Mesenchymal stem cell (in vitro differentiated cells and primary cell): ENCODE measurements around the gene TUSC2.

Experiments
- DNase-seq: peaks from one replicate; pipeline ENCODE4 v3.0.0-alpha.2; 2013
- H2AFZ ChIP-seq: one replicate; pipeline ENCODE4 v1.6.1; 2013; ENCODE audit warnings: low read depth, mild to moderate bottlenecking, control low read depth, inconsistent platforms, low read length, moderate library complexity
- H2AK5ac ChIP-seq: 2 replicates; pipeline ENCODE4 v1.6.1; 2013; ENCODE audit warnings: low read length, moderate library complexity, mild to moderate bottlenecking, inconsistent platforms; ENCODE audit not compliant: severe bottlenecking
- H2BK120ac ChIP-seq: one replicate; pipeline ENCODE4 v1.6.1; 2013; ENCODE audit warnings: low read depth, mild to moderate bottlenecking, inconsistent platforms, low read length, moderate library complexity
- H2BK12ac ChIP-seq, 2 experiments: one replicate each; pipeline ENCODE4 v1.6.1; 2013; ENCODE audit warnings: inconsistent platforms in 2 of 2, low read length in 2 of 2, mild to moderate bottlenecking in 2 of 2, moderate library complexity in 2 of 2, control low read depth in 1 of 2
- H2BK15ac ChIP-seq: one replicate; pipeline ENCODE4 v1.6.1; 2013; ENCODE audit warnings: mild to moderate bottlenecking, low read depth, inconsistent platforms; ENCODE audit not compliant: poor library complexity, severe bottlenecking
- H2BK5ac ChIP-seq: 2 replicates; pipeline ENCODE4 v1.6.1; 2013; ENCODE audit warnings: low read depth, mild to moderate bottlenecking, low read length, control low read depth, inconsistent platforms; ENCODE audit not compliant: poor library complexity, severe bottlenecking
- H3K14ac ChIP-seq, 2 experiments: one replicate each; pipeline ENCODE4 v1.6.1; 2013; ENCODE audit warnings: inconsistent platforms in 2 of 2, low read length in 2 of 2, control low read depth in 1 of 2, mild to moderate bottlenecking in 1 of 2, moderate library complexity in 1 of 2
- H3K18ac ChIP-seq, 2 experiments: one replicate each; pipeline ENCODE4 v1.6.1; 2013; ENCODE audit warnings: inconsistent platforms in 2 of 2, low read length in 2 of 2, control low read depth in 1 of 2, low read depth in 1 of 2, mild to moderate bottlenecking in 1 of 2
- H3K23ac ChIP-seq, 2 experiments: one replicate each; pipeline ENCODE4 v1.6.1; 2013; ENCODE audit warnings: inconsistent platforms in 2 of 2, low read length in 2 of 2, mild to moderate bottlenecking in 2 of 2, moderate library complexity in 2 of 2, control low read depth in 1 of 2
- H3K27ac ChIP-seq: 2 replicates; pipeline ENCODE4 v1.5.1; 2013; ENCODE audit warnings: mild to moderate bottlenecking, moderate library complexity, low read length, control low read depth, inconsistent platforms; ENCODE audit not compliant: poor library complexity, severe bottlenecking
- H3K27me3 ChIP-seq, 2 experiments: 2 replicates each; pipeline versions ENCODE4 v1.6.1 to v1.7.0; 2013; ENCODE audit warnings: low read length in 2 of 2, mild to moderate bottlenecking in 2 of 2, moderate library complexity in 2 of 2, control low read depth in 1 of 2, inconsistent platforms in 1 of 2; ENCODE audit not compliant: control insufficient read depth in 1 of 2, insufficient read depth in 1 of 2
- H3K36me3 ChIP-seq, 2 experiments: 2 replicates each; pipeline versions ENCODE4 v1.6.1 to v1.7.0; 2013; ENCODE audit warnings: low read length in 2 of 2, control low read depth in 1 of 2, inconsistent platforms in 1 of 2, low read depth in 1 of 2, mild to moderate bottlenecking in 1 of 2; ENCODE audit not compliant: insufficient read depth in 2 of 2, control insufficient read depth in 1 of 2
- H3K4ac ChIP-seq, 2 experiments: one replicate each; pipeline ENCODE4 v1.6.1; 2013; ENCODE audit warnings: inconsistent platforms in 2 of 2, low read length in 2 of 2, mild to moderate bottlenecking in 2 of 2, moderate library complexity in 2 of 2, control low read depth in 1 of 2, low read depth in 1 of 2
- H3K4me1 ChIP-seq: 2 replicates; pipeline ENCODE4 v1.6.1; 2013; ENCODE audit warnings: low read depth, low read length, control low read depth; ENCODE audit not compliant: control insufficient read depth, insufficient read depth
- H3K4me2 ChIP-seq: 2 replicates; pipeline ENCODE4 v1.6.1; 2013; ENCODE audit warnings: low read length, mild to moderate bottlenecking, inconsistent platforms; ENCODE audit not compliant: poor library complexity, severe bottlenecking
- H3K4me3 ChIP-seq, 2 experiments: 2 replicates each; pipeline versions ENCODE4 v1.5.1 to v1.7.0; 2013; ENCODE audit warnings: low read length in 2 of 2, mild to moderate bottlenecking in 2 of 2, control low read depth in 1 of 2, low read depth in 1 of 2; ENCODE audit not compliant: insufficient read depth in 1 of 2
- H3K79me1 ChIP-seq: replicated peaks from 2 replicates; pipeline ENCODE4 v1.6.1; 2013; ENCODE audit warnings: mild to moderate bottlenecking, control low read depth, low read length, inconsistent platforms; ENCODE audit not compliant: poor library complexity, severe bottlenecking
- H3K9ac ChIP-seq: 2 replicates; pipeline ENCODE4 v1.7.0; 2013; ENCODE audit warnings: mild to moderate bottlenecking, low read length, moderate library complexity
- H3K9me3 ChIP-seq: 2 replicates; pipeline ENCODE4 v1.7.0; 2013; ENCODE audit warnings: mild to moderate bottlenecking, low read length; ENCODE audit not compliant: control insufficient read depth
- H4K8ac ChIP-seq: one replicate; pipeline ENCODE4 v1.6.1; 2013; ENCODE audit warnings: inconsistent platforms, mild to moderate bottlenecking, low read length, moderate library complexity
- H4K91ac ChIP-seq: one replicate; pipeline ENCODE4 v1.6.1; 2013; ENCODE audit warnings: mild to moderate bottlenecking, low read length, inconsistent platforms
- WGBS: methylation state at CpG from one replicate; pipeline ENCODE4 v1.1.7; 2013; ENCODE audit warnings: mixed read lengths; 5-methylcytosine and 5-hydroxymethylcytosine counted together

The TUSC2 gene

DNA sequence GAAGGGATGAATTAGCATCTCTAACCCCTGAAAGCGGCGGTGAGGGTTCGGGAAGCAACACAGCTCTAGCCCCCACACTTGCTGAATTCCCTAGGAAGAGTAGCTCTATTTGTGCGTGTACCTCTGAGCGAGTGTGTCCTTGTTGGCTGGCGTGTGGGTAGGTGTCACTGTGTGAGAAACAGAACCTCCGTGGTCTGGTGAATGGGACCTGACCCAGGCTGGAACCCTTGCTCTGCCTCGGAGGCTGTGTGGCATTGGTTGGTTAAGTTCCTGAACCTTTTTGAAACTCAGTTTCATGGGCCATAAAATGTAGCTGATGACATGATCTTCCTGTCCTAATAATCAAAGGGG is 31.7 kb upstream of the TUSC2 start:
- Histone ChIP-seq H3K36me3 (peaks cover 34 to 35% of the 10 kb centered on the region in 2 experiments), H2BK5ac (no peak overlapping the region), H2AFZ (peak overlapping the region; percentile 72), H4K8ac (peak overlapping the region; percentile 89), H3K18ac (no peak overlapping the region), H2AK5ac (no peak overlapping the region), H2BK12ac (no peak overlapping the region), H4K91ac (no peak overlapping the region), H3K27ac (no peak overlapping the region), H3K23ac (no peak overlapping the region), H2BK15ac (no peak overlapping the region), H3K4ac (peak overlapping the region in 1 of 2 experiments; percentile 29), H3K9ac (peak overlapping the region; percentile 59), H2BK120ac (no peak overlapping the region), H3K9me3 (no peaks in the 10 kb centered on the region), H3K14ac (no peak overlapping the region), H3K79me1 (peaks cover 5% of the 10 kb centered on the region), H3K27me3 (no peaks in the 10 kb centered on the region), H3K4me3 (peak overlapping the region in 1 of 2 experiments; percentile 72), H3K4me2 (peak overlapping the region; percentile 26), H3K4me1 (peaks cover 46% of the 10 kb centered on the region)
- WGBS = 29% methylated on average over 8 of the region's 8 CpGs
- DNase-seq = no peak

GRCh38 chr3:50358911-50359759 is 31.1 kb upstream of the TUSC2 start, which contains the start of gene TMEM115:
Gene TMEM115 (minus strand): TSS chr3:50359521. CDS start chr3:50359063, 458 bp downstream.
- Histone ChIP-seq H2BK12ac (peak within 1 kb of the TSS in 1 of 2 experiments; percentile 12), H2AFZ (peak within 1 kb of the TSS; percentile 72), H2BK120ac (peak within 1 kb of the TSS; percentile 30), H3K79me1 (peaks cover 10% of the 10 kb centered on the region), H3K9ac (peak within 1 kb of the TSS; percentile 96), H3K27me3 (no peaks in the 10 kb centered on the region), H3K36me3 (peaks cover 40 to 41% of the 10 kb centered on the region in 2 experiments), H3K4me3 (peak within 1 kb of the TSS; percentile 90 to 95), H3K4me1 (peaks cover 40% of the 10 kb centered on the region), H3K27ac (peak within 1 kb of the TSS; percentile 81), H4K91ac (peak within 1 kb of the TSS; percentile 81), H2AK5ac (no peak within 1 kb of the TSS), H4K8ac (peak within 1 kb of the TSS; percentile 89), H3K4me2 (peak within 1 kb of the TSS; percentile 93), H2BK15ac (peak within 1 kb of the TSS; percentile 60), H3K9me3 (no peaks in the 10 kb centered on the region), H2BK5ac (no peak within 1 kb of the TSS), H3K14ac (peak within 1 kb of the TSS in 1 of 2 experiments; percentile 100), H3K4ac (peak within 1 kb of the TSS; percentile 86 to 95), H3K23ac (peak within 1 kb of the TSS in 1 of 2 experiments; percentile 92), H3K18ac (peak within 1 kb of the TSS; percentile 94 to 98)
- WGBS = 4% methylated on average over 64 of the region's 64 CpGs
- peak; percentile 99 for DNase-seq

DNA sequence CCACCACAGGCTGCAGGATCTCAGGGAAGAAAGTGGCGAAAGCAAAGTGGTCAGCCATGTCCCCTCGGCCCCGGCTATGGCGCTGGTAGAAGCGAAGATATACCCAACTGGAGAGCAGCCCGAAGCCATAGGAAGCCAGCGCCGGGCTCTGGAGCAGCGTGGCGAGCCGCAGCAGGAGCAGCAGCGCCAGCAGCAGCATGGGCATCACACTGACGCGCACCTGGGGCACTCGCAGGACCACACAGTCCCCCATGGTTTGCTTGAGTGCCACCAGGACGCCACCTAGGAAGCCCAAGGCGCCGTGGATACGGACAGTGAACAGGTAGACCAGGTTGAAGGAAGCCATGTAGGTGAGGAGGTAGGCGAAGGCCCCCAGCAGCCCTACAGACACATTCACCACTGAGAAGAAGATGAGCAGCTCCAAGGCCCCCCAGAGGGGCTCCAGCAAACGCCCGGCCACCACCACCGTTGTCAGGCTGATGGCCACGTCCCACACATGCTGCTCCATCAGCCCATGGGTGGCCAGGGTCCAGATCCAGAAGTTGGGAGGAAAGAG is 30.4 kb upstream of the TUSC2 start:
- 76% methylated on average over 22 of the region's 24 CpGs for WGBS
- peaks cover 16% of the 10 kb centered on the region for H3K79me1 ChIP-seq
- peak overlapping the region; percentile 96 for H3K9ac ChIP-seq
- H4K8ac ChIP-seq = no peak overlapping the region
- H2BK12ac ChIP-seq = no peak overlapping the region
- no peak for DNase-seq
- H3K36me3 ChIP-seq = peaks cover 47 to 48% of the 10 kb centered on the region in 2 experiments
- H3K18ac ChIP-seq = no peak overlapping the region
- H2BK5ac ChIP-seq = no peak overlapping the region
- H2BK15ac ChIP-seq = no peak overlapping the region
- no peaks in the 10 kb centered on the region for H3K9me3 ChIP-seq
- no peak overlapping the region for H2BK120ac ChIP-seq
- no peak overlapping the region for H2AK5ac ChIP-seq
- peak overlapping the region; percentile 9 for H4K91ac ChIP-seq
- no peaks in the 10 kb centered on the region for H3K27me3 ChIP-seq
- peaks cover 40% of the 10 kb centered on the region for H3K4me1 ChIP-seq
- no peak overlapping the region for H3K27ac ChIP-seq
- H3K4me2 ChIP-seq = peak overlapping the region; percentile 93
- peak overlapping the region; percentile 90 to 95 for H3K4me3 ChIP-seq
- H3K4ac ChIP-seq = peak overlapping the region; percentile 86 to 95
- no peak overlapping the region for H3K14ac ChIP-seq
- H3K23ac ChIP-seq = no peak overlapping the region
- no peak overlapping the region for H2AFZ ChIP-seq

- Histone ChIP-seq H2BK120ac (no peak overlapping the region), H2BK12ac (no peak overlapping the region), H2BK5ac (no peak overlapping the region), H2BK15ac (no peak overlapping the region), H3K27me3 (no peaks in the 10 kb centered on the region), H4K8ac (no peak overlapping the region), H2AK5ac (no peak overlapping the region), H3K79me1 (peaks cover 17% of the 10 kb centered on the region), H3K4me1 (peaks cover 43% of the 10 kb centered on the region), H3K23ac (no peak overlapping the region), H3K9ac (peak overlapping the region; percentile 96), H4K91ac (no peak overlapping the region), H3K9me3 (no peaks in the 10 kb centered on the region), H3K4ac (no peak overlapping the region), H3K27ac (no peak overlapping the region), H3K14ac (peak overlapping the region in 1 of 2 experiments; percentile 29), H3K4me3 (peak overlapping the region; percentile 34 to 95), H2AFZ (no peak overlapping the region), H3K36me3 (peaks cover 52 to 56% of the 10 kb centered on the region in 2 experiments), H3K4me2 (peak overlapping the region; percentile 93), H3K18ac (no peak overlapping the region)
- DNase-seq = no peak
- 81% methylated on average over 1 of the region's 1 CpG for WGBS
Observed at GRCh38 chr3:50357481-50357880, 29.5 kb upstream of the TUSC2 start.
